Measurements from ENCODE around the gene CPXM2. TPM values are rescaled to one million over a fixed set of nuclear protein-coding genes. Genes with fewer than 3 reads are reported as not detected.

Gene CPXM2
- total RNA-seq, 2 experiments from 2014 or later = not detected

DNA sequence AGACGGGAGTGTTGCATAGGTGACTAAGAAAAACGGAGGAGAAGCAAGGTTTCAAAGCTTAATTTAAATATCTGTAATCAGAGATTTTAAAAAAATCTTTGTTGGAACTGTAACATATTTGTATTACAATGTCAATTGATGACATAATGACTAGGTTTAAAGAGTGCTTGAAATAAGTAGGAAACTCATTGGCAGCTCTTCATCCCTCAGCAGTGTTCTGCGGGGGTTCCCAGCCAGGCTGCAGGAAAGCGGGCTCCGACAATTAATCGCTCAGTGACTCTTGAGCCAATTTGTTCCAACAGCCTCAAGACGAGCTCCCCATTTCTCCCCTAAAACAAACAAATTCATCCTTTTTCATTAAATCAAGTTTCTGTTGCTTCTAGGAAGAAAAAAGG is 22.6 kb downstream of the CPXM2 start:
- H2AFZ ChIP-seq (ENCODE audit: low read length) = no peak overlapping the region
- no peaks in the 10 kb centered on the region for H3K79me2 ChIP-seq (ENCODE audit: insufficient read depth, low read depth, low read length)
- H3K4me3 ChIP-seq (ENCODE audit: low read depth, low read length, poor library complexity, severe bottlenecking) = no peak overlapping the region
- H3K27ac ChIP-seq (ENCODE audit: low read depth, low read length, poor library complexity, severe bottlenecking) = no peak overlapping the region
- TF ChIP-seq EZH2phosphoT487 (IDR thresholded peaks at IDR 0.05; ENCODE audit: borderline replicate concordance, low read depth, low read length) = no peak
- TF ChIP-seq, protein P1, sequence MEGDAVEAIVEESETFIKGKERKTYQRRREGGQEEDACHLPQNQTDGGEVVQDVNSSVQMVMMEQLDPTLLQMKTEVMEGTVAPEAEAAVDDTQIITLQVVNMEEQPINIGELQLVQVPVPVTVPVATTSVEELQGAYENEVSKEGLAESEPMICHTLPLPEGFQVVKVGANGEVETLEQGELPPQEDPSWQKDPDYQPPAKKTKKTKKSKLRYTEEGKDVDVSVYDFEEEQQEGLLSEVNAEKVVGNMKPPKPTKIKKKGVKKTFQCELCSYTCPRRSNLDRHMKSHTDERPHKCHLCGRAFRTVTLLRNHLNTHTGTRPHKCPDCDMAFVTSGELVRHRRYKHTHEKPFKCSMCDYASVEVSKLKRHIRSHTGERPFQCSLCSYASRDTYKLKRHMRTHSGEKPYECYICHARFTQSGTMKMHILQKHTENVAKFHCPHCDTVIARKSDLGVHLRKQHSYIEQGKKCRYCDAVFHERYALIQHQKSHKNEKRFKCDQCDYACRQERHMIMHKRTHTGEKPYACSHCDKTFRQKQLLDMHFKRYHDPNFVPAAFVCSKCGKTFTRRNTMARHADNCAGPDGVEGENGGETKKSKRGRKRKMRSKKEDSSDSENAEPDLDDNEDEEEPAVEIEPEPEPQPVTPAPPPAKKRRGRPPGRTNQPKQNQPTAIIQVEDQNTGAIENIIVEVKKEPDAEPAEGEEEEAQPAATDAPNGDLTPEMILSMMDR (conservative IDR thresholded peaks at IDR 0.05; ENCODE audit: low read length) = no peak
- no peaks in the 10 kb centered on the region for H3K4me1 ChIP-seq (ENCODE audit: insufficient read depth, low read length, poor library complexity, severe bottlenecking)
- H3K9me2 ChIP-seq (ENCODE audit: insufficient read depth, low read length) = no peaks in the 10 kb centered on the region
- intact Hi-C loops (cut with micrococcal nuclease; ENCODE audit: unreplicated experiment) = no loop called here
- DNase-seq (ENCODE audit: low spot score) = no peak
- CTCF ChIA-PET (ENCODE audit: unreplicated experiment) = no interaction called here
- POLR2A ChIA-PET = interaction anchor here (0.7 kb wide), 1 partner anchor 723 kb away, joined by 3 read pairs; no protein-coding TSS in a partner anchor
- H4K20me1 ChIP-seq (ENCODE audit: insufficient read depth, low read length) = no peaks in the 10 kb centered on the region
- no peak overlapping the region for H3K4me2 ChIP-seq (ENCODE audit: low read length)
- H3K9me3 ChIP-seq (ENCODE audit: low read length) = no peaks in the 10 kb centered on the region
- no peaks in the 10 kb centered on the region for H3K36me3 ChIP-seq (ENCODE audit: insufficient read depth, low read length)
- BruUV-seq (replicated peaks) = no TSS peak

DNA sequence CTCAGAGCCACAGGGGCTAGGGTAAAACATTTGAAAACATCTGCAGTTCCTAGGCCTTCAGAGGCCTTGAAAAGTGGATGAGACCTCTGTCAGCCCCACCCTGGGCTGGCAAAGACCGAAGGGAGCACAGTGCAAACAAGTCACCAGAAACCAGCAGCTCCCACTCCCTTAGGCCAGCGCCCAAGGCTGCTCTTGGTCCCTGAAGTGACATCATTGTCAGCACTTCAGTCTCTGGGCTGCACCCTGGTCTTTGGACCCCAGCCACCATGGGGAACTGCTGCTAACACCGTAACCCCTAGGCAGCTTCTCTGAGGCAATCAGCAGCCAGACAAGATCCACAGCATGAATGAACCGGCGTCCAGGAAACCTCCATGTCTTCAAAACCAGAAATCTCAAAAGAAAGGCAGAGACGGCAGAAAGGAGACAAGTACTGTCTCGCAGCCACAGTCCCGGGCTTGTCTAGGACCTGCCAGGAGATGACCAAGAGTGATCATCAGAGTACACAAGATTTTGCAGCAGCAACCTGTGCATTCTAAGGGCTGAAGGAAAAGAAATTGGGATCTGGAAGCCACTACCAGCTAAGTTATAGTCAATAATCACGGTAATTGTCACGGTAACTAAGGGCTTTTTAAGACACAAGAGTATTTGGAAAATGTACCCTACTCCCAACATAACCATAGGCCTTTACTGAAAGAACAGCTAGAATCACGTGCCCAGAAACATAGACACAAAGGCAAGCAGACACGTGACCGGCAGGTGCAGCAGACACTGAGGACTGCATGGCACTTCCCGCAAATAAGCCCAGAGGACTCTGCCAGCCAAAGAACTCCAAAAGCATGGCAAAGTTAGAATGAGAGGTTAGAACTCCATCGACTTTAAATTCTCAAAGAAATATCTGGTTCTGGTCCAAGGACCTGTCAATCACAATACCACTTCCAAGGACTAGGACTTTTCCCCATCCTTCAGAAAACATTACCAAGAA is 23.3 kb downstream of the CPXM2 start:
- no TSS peak for BruUV-seq (replicated peaks)
- no peaks in the 10 kb centered on the region for H3K9me3 ChIP-seq (ENCODE audit: low read length)
- POLR2A ChIA-PET = interaction anchor here (0.7 kb wide), 1 partner anchor 723 kb away, joined by 3 read pairs; no protein-coding TSS in a partner anchor
- no peak for DNase-seq (ENCODE audit: low spot score)
- intact Hi-C loops (cut with micrococcal nuclease; ENCODE audit: unreplicated experiment) = no loop called here
- no peaks in the 10 kb centered on the region for H4K20me1 ChIP-seq (ENCODE audit: insufficient read depth, low read length)
- no peaks in the 10 kb centered on the region for H3K9me2 ChIP-seq (ENCODE audit: insufficient read depth, low read length)
- no peak overlapping the region for H2AFZ ChIP-seq (ENCODE audit: low read length)
- no peaks in the 10 kb centered on the region for H3K4me1 ChIP-seq (ENCODE audit: insufficient read depth, low read length, poor library complexity, severe bottlenecking)
- no peaks in the 10 kb centered on the region for H3K36me3 ChIP-seq (ENCODE audit: insufficient read depth, low read length)
- H3K27ac ChIP-seq (ENCODE audit: low read depth, low read length, poor library complexity, severe bottlenecking) = no peak overlapping the region
- no peaks in the 10 kb centered on the region for H3K79me2 ChIP-seq (ENCODE audit: insufficient read depth, low read depth, low read length)
- TF ChIP-seq EZH2phosphoT487 (IDR thresholded peaks at IDR 0.05; ENCODE audit: borderline replicate concordance, low read depth, low read length) = no peak
- TF ChIP-seq, protein P1 (conservative IDR thresholded peaks at IDR 0.05; ENCODE audit: low read length) = no peak
- no peak overlapping the region for H3K4me2 ChIP-seq (ENCODE audit: low read length)
- CTCF ChIA-PET (ENCODE audit: unreplicated experiment) = no interaction called here
- no peak overlapping the region for H3K4me3 ChIP-seq (ENCODE audit: low read depth, low read length, poor library complexity, severe bottlenecking)

DNA sequence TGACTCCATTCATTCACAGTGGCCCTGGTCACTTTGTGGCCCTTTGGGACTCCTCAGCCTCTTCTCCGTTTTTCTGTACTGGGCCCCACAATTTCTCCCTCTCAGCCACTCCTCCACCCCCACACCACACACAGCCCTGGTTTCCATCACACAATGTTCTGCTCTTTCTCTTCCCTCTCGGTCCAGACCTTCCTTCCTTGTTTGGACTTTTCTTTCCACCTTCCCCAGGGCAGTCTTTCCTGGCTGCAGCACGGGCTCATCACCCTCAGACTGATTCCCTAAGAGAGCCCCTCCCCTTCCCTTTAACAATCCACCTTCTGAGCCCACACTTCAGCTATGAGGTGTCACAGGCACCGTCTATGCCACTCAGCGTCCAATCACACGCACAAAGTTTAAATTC is 25.7 kb downstream of the CPXM2 start:
- no peaks in the 10 kb centered on the region for H3K9me2 ChIP-seq (ENCODE audit: insufficient read depth, low read length)
- no TSS peak for BruUV-seq (replicated peaks)
- no peaks in the 10 kb centered on the region for H3K79me2 ChIP-seq (ENCODE audit: insufficient read depth, low read depth, low read length)
- no peak overlapping the region for H2AFZ ChIP-seq (ENCODE audit: low read length)
- ChIA-PET CTCF (ENCODE audit: unreplicated experiment) (no interaction called here), POLR2A (no interaction called here)
- H3K27ac ChIP-seq (ENCODE audit: low read depth, low read length, poor library complexity, severe bottlenecking) = no peak overlapping the region
- intact Hi-C loops (cut with micrococcal nuclease; ENCODE audit: unreplicated experiment) = no loop called here
- TF ChIP-seq, protein P1 (conservative IDR thresholded peaks at IDR 0.05; ENCODE audit: low read length) = no peak
- TF ChIP-seq EZH2phosphoT487 (IDR thresholded peaks at IDR 0.05; ENCODE audit: borderline replicate concordance, low read depth, low read length) = no peak
- H3K4me3 ChIP-seq (ENCODE audit: low read depth, low read length, poor library complexity, severe bottlenecking) = no peak overlapping the region
- H4K20me1 ChIP-seq (ENCODE audit: insufficient read depth, low read length) = no peaks in the 10 kb centered on the region
- no peaks in the 10 kb centered on the region for H3K36me3 ChIP-seq (ENCODE audit: insufficient read depth, low read length)
- no peaks in the 10 kb centered on the region for H3K4me1 ChIP-seq (ENCODE audit: insufficient read depth, low read length, poor library complexity, severe bottlenecking)
- no peaks in the 10 kb centered on the region for H3K9me3 ChIP-seq (ENCODE audit: low read length)
- DNase-seq (ENCODE audit: low spot score) = no peak
- no peak overlapping the region for H3K4me2 ChIP-seq (ENCODE audit: low read length)

Data from OCI-LY7 (cell line).